Activated naive CD4-positive, alpha-beta T cell treated with anti-CD3 and anti-CD28 coated beads, Interleukin-2, amount 50 U/mL, for 24 hours (primary cell): ENCODE data around the gene NEK10.

ENCODE experiments used
- H3K27ac Mint-ChIP-seq: one replicate; pipeline ENCODE4 v1.8.0; 2021; ENCODE audit warnings: mild to moderate bottlenecking, mixed read lengths
- H3K27me3 Mint-ChIP-seq: one replicate; pipeline ENCODE4 v1.8.0; 2021; ENCODE audit warnings: mixed read lengths
- H3K36me3 Mint-ChIP-seq: one replicate; pipeline ENCODE4 v1.8.0; 2021; ENCODE audit warnings: mixed read lengths
- H3K4me1 Mint-ChIP-seq: one replicate; pipeline ENCODE4 v1.8.0; 2021; ENCODE audit warnings: mixed read lengths
- H3K4me3 Mint-ChIP-seq: one replicate; pipeline ENCODE4 v1.8.0; 2021; ENCODE audit warnings: mild to moderate bottlenecking, mixed read lengths
- H3K9me3 Mint-ChIP-seq: one replicate; pipeline ENCODE4 v1.8.0; 2021; ENCODE audit warnings: mixed read lengths

Gene NEK10

DNA sequence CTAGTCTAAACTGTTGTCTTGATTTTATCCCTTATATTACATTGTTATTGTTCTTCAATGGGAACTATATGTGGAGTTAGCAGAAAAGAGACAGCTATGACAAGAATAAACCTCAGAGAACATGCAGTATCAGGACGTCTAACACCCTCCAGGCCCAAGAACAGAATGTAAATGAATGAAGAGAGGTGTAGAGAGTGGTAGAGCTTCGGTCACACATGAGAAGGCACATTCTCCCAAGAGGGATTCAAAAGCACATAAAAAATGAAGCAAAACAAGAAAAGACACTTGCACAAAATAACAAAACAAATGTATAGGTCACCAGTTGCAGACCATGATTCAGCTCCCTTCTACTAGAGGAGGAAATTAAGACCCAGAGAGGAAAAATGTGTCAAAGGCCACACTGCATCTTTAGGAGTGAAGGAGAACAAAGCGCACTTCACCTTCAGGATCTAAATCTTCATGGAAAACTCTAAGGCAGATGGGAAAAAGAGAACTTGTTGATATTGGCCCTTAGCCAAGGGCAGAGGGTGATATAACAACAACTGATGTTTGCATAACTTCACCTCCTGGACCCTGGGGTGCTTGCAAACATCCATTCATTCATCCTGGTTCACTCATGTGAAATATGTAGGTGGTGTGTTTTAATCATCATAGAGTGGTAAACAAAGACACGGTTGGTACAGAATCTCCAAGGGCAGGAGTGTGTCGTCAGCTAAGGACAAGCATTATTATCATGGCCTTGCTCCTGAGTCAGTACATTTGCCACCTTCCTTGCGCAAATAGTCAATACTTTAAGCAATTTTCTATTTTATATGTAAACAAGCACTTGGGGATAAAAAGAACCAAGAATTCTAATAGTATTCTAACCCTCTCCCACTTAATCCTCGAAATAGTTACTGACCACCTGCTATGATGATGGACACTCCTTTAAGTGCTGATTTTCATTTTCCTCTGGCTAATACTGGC lies 8.8 kb downstream of the NEK10 start:
- Mint-ChIP-seq H3K4me1 (peaks cover 26% of the 10 kb centered on the region), H3K36me3 (no peaks in the 10 kb centered on the region), H3K27ac (no peak overlapping the region), H3K9me3 (no peaks in the 10 kb centered on the region), H3K27me3 (no peaks in the 10 kb centered on the region), H3K4me3 (no peak overlapping the region)

DNA sequence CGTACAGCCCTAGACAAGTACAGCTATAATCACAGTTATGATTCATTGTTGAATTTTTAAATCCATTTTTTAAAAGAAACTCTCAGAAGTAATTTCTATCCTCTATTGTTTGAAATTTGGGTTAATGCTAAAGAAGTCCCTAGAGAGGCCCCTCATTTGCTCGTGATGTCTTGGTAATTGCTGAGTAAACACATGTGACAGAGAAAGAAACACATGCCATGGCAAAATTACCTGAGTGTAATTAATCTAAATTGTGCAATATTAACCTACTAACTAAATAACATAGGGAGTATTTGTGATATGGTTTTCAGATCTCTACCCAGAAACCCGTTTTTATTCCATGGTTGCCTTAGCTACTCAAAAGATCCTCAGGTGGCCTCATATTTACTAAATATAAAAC lies 10.8 kb downstream of the NEK10 start:
- no peak overlapping the region for H3K4me3 Mint-ChIP-seq
- H3K4me1 Mint-ChIP-seq, result peaks cover 26% of the 10 kb centered on the region
- no peaks in the 10 kb centered on the region for H3K27me3 Mint-ChIP-seq
- H3K27ac Mint-ChIP-seq, result no peak overlapping the region
- no peaks in the 10 kb centered on the region for H3K9me3 Mint-ChIP-seq
- no peaks in the 10 kb centered on the region for H3K36me3 Mint-ChIP-seq

DNA sequence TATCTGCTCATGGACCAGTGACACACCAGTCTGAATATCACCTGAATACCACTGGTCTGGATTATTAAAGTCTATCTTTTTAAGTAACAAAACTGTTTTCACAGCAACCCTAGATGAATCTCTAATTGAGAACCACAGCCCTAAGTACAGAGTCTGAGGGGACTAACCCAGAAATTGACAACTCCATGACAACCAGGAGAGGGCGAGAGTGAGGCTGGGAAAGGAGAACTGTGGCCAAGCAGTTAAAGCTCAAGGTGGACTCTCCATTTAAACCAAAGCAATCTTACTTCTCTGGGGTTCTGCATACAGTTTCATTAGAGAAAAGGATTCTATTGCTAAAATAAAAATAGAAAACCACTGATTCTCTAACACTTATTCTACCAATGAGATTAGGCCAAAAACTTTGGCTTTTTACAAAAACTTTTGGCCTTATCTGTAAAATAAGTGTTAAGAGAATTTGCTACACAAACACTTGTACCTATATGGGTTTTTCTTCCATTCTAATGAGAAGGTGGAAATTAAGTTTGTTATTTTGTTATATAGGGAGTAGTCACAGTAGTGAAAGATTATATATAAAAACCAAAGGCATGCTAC lies 11.4 kb downstream of the NEK10 start:
- no peaks in the 10 kb centered on the region for H3K27me3 Mint-ChIP-seq
- no peaks in the 10 kb centered on the region for H3K36me3 Mint-ChIP-seq
- no peak overlapping the region for H3K27ac Mint-ChIP-seq
- peaks cover 26% of the 10 kb centered on the region for H3K4me1 Mint-ChIP-seq
- no peak overlapping the region for H3K4me3 Mint-ChIP-seq
- no peaks in the 10 kb centered on the region for H3K9me3 Mint-ChIP-seq

- Mint-ChIP-seq H3K36me3 (no peaks in the 10 kb centered on the region), H3K27me3 (no peaks in the 10 kb centered on the region), H3K9me3 (no peaks in the 10 kb centered on the region), H3K27ac (no peak overlapping the region), H3K4me1 (peaks cover 26% of the 10 kb centered on the region), H3K4me3 (no peak overlapping the region)
These were observed 12.2 kb downstream of the NEK10 start for GRCh38 chr3:27356976-27357375.

- Mint-ChIP-seq H3K27ac (no peak overlapping the region), H3K4me3 (no peak overlapping the region), H3K4me1 (peaks cover 20% of the 10 kb centered on the region), H3K36me3 (peaks cover 2% of the 10 kb centered on the region), H3K27me3 (no peaks in the 10 kb centered on the region), H3K9me3 (no peaks in the 10 kb centered on the region)
These were observed 14.5 kb downstream of the NEK10 start for GRCh38 chr3:27354588-27355203.

- Mint-ChIP-seq H3K4me3 (no peak overlapping the region), H3K27ac (no peak overlapping the region), H3K9me3 (no peaks in the 10 kb centered on the region), H3K27me3 (no peaks in the 10 kb centered on the region), H3K36me3 (peaks cover 2% of the 10 kb centered on the region), H3K4me1 (peaks cover 14% of the 10 kb centered on the region)
These were observed 15.0 kb downstream of the NEK10 start for GRCh38 chr3:27354161-27354560.

DNA sequence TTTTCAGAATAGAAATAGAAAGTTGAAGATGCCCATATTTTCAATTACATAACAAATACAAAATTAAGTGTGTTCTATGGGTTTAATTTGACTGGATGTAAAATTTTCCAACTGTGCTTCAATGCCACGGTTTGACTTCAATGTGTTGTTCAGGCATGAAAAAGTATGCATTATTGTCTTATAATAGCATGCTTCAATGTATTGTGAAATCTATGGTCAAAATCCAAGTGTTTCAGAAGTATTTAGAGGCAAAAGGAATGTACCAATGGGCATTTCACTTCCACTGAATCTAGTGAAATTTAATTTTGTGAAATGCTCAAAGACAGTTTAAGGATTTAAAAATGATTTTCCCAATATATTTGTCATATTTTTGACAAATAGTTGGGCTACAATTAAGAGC lies 16.0 kb downstream of the NEK10 start:
- no peaks in the 10 kb centered on the region for H3K9me3 Mint-ChIP-seq
- H3K4me3 Mint-ChIP-seq, result no peak overlapping the region
- H3K27ac Mint-ChIP-seq, result no peak overlapping the region
- H3K4me1 Mint-ChIP-seq, result peaks cover 8% of the 10 kb centered on the region
- no peaks in the 10 kb centered on the region for H3K27me3 Mint-ChIP-seq
- H3K36me3 Mint-ChIP-seq, result peaks cover 2% of the 10 kb centered on the region

DNA sequence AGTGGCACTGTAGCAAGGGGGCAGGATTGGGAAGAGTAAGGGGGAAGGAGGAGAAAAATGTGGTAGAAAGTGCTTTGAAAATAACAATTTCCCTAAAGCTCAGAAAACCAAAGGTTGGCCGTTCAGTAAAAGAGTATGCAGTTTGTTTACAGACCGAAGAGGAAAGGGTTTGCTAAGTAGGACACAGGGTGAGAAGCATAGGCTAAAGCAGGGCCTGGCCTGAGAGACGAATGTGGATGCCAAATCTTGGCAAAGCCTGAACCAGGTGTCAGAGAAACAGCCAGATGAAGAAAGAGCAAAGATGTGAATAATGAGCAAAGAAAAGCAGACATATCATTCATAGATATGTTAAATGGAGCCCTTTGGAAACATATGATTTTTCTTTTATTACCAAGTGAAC lies 17.1 kb downstream of the NEK10 start:
- peaks cover 1% of the 10 kb centered on the region for H3K27me3 Mint-ChIP-seq
- no peak overlapping the region for H3K27ac Mint-ChIP-seq
- H3K4me1 Mint-ChIP-seq, result no peaks in the 10 kb centered on the region
- H3K4me3 Mint-ChIP-seq, result no peak overlapping the region
- no peaks in the 10 kb centered on the region for H3K9me3 Mint-ChIP-seq
- peaks cover 2% of the 10 kb centered on the region for H3K36me3 Mint-ChIP-seq

DNA sequence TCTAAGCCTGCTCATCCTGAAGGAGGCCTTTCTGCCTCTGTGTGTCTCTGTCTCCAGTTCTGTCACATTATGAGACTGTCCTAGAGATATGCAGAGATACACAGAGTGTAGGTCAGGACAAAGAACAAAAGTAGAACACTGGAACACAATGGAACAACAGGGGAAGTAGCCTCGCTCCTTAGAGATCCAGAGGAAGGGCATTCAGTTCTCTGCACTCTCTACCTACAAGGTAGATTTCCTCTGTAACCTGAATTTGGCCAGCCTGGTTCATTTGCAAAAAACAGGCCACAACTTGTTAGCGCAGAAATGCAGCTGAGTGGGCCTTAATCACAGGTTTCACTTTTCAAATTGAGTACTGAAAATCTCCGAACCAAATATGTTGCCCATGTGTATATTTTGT lies 19.4 kb downstream of the NEK10 start:
- Mint-ChIP-seq H3K4me3 (no peak overlapping the region), H3K9me3 (no peaks in the 10 kb centered on the region), H3K27ac (no peak overlapping the region), H3K4me1 (no peaks in the 10 kb centered on the region), H3K27me3 (peaks cover 1% of the 10 kb centered on the region), H3K36me3 (peaks cover 2% of the 10 kb centered on the region)

DNA sequence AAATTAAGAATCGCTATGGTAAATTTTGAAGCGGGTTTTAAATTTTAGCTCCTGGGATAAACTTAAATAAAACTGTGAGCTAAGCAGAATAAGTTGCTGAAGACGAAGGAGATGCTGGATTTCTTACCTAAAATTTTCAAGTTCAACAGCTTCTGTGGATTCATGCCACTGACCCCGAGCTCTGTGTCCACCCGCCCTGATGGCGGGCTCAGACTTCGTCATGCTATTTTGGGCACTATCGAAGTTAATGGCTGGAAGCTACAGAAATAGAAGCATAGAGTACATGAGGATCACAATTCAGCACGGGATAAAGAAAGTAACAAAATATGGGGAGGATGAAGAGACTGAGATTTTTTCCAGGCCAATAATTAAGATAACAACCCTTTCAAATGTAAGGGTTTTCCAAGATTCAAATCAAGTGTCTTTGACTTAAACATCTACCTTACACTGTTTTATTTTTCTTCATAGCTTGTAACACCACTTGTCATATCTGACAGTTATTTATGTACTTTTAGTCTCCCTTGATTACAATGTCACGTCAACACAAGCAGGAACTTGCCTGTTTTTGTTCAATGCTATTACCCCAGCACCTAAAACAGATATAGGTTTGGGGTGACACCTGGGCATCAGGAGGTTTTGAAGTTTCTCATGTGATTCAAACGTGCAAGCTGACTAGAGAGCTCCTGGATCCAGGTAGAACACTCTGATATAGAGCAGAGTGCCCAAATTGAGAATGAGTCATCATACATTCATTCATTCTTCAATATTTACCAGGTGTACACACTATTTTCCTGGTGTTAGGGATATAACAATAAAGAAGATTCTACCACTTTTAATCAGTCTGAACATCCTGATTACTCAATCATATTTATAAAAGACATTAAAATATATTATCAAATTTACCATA lies 23.0 kb downstream of the NEK10 start:
- Mint-ChIP-seq H3K4me1 (no peaks in the 10 kb centered on the region), H3K4me3 (no peak overlapping the region), H3K27me3 (peaks cover 1% of the 10 kb centered on the region)

DNA sequence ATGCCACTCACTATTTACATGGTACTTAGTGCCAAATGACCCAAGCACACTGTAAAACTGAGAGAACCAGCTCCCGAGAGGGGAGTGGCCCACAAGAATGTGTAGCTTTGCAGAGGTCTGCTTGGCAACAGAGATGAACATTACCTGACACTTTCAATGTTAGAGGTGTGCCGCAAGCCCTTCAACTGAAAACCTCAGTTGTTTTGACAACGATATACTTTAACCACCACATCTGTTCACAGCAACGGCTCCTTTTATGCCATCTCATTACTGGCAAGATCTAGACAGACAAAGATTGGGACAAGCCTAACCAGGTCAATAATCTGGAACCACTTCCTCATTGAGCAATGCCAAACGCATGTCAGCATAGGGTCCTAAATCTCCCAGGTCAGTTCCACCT lies 23.7 kb downstream of the NEK10 start:
- no peaks in the 10 kb centered on the region for H3K9me3 Mint-ChIP-seq
- no peak overlapping the region for H3K4me3 Mint-ChIP-seq
- no peak overlapping the region for H3K27ac Mint-ChIP-seq
- H3K4me1 Mint-ChIP-seq, result no peaks in the 10 kb centered on the region
- H3K36me3 Mint-ChIP-seq, result peaks cover 1% of the 10 kb centered on the region
- peaks cover 1% of the 10 kb centered on the region for H3K27me3 Mint-ChIP-seq

More for the DNA sequence above, 23.0 kb downstream of the NEK10 start:
- Mint-ChIP-seq H3K36me3 (peaks cover 1% of the 10 kb centered on the region), H3K9me3 (no peaks in the 10 kb centered on the region), H3K27ac (no peak overlapping the region)

DNA sequence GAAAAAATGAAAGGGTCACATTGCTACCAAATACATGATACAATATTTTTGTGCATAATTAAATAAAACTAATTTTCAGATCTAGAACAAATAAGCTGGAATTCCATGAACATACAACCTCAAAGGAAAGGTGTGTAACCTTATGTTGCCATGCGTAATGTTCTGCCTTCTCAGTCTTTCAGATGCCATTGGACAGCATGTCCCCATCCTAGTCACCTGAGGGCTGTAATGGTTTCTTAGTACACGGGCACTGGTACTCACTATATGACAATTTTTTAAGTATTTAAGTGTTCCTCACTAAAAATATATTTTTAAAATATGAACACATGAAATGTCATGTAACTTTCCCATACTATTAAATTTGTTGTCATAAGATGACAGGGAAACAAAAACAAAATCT lies 24.1 kb downstream of the NEK10 start:
- Mint-ChIP-seq H3K9me3 (no peaks in the 10 kb centered on the region), H3K27me3 (peaks cover 1% of the 10 kb centered on the region), H3K27ac (no peak overlapping the region), H3K36me3 (peaks cover 1% of the 10 kb centered on the region), H3K4me3 (no peak overlapping the region), H3K4me1 (no peaks in the 10 kb centered on the region)

DNA sequence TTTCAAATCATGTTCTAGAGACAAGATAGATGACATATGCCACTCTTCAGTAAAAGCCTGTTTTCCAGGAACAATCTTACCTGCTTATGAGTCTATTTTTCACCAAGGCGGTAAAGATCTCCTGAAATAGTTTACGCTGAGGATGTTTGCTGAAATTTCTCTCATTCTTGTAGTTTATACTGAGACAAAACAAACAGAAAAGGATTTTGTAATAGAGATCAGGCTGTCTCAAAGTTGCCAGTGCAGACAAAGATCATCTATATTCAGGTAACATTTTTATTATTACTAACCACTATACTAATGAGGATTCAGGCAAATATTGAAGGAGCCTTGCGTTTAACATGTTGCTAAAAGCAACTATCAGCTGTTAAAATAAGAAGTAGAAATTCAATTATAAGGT lies 25.0 kb downstream of the NEK10 start:
- Mint-ChIP-seq H3K4me3 (no peak overlapping the region), H3K27me3 (peaks cover 1% of the 10 kb centered on the region), H3K36me3 (peaks cover 1% of the 10 kb centered on the region), H3K27ac (no peak overlapping the region), H3K4me1 (no peaks in the 10 kb centered on the region), H3K9me3 (no peaks in the 10 kb centered on the region)

DNA sequence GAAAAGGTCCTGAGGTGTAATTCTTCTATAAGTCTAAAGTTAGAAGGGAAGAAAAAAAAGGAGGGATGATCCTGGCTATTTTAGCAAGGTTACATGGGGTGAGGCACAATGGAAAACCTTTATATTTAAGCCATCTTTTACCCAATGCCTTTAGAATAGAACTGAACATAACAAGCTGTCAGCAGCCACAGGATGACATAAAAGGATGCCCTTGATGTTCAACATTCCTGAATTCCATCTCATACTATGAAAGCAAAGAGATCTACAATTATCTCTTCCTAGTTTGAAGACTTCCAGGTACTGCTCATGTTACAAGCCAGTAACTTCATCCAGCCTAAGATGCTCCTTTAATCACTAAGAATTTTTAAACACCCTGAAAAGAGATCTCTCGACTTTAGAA lies 26.9 kb downstream of the NEK10 start:
- H3K27me3 Mint-ChIP-seq, result no peaks in the 10 kb centered on the region
- peaks cover 1% of the 10 kb centered on the region for H3K36me3 Mint-ChIP-seq
- H3K4me1 Mint-ChIP-seq, result no peaks in the 10 kb centered on the region
- H3K9me3 Mint-ChIP-seq, result no peaks in the 10 kb centered on the region
- no peak overlapping the region for H3K4me3 Mint-ChIP-seq
- H3K27ac Mint-ChIP-seq, result no peak overlapping the region

DNA sequence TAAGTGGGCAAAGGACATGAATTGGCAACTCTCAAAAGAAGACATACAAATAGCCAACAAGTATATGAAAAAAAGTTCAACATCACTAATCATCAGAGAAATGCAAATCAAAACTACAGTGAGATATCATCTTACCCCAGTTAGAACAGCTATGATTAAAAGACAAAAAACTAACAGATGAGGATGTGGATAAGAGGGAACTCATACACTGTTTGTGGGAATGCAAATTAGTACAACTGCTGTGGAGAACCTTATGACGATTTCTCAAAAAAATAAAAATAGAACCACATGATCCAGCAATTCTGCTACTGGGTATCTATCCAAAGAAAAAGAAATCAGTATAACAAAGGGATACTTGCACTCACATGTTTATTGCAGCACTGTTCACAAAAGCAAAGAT lies 28.6 kb downstream of the NEK10 start:
- Mint-ChIP-seq H3K4me3 (no peak overlapping the region), H3K4me1 (no peaks in the 10 kb centered on the region), H3K36me3 (peaks cover 1% of the 10 kb centered on the region), H3K27ac (no peak overlapping the region), H3K9me3 (no peaks in the 10 kb centered on the region), H3K27me3 (no peaks in the 10 kb centered on the region)
